Motor neuron (in vitro differentiated cells): ENCODE measurements around the gene MOV10. TPM values are rescaled to one million over a fixed set of nuclear protein-coding genes. Genes with fewer than 3 reads are reported as not detected.
A peak's percentile ranks its signal among the peaks of the same experiment; 100 is the strongest.

Source experiments
- ATAC-seq, 8 experiments: fragments of 200-7000 bp; cut with Tn5 transposase; replicated peaks in 6 of 8; 2 replicates each; pipeline ENCODE4 v1.8.0; 2021; ENCODE audit warnings: mild to moderate bottlenecking in 8 of 8, moderate library complexity in 8 of 8
- H3K27ac ChIP-seq, 2 donors: fragments of 250-450 bp; sonication (Bioruptor Pico); 2 replicates each; pipeline ENCODE4 v1.9.0; 2021; ENCODE audit warnings: antibody characterized with exemption in 2 of 2, mild to moderate bottlenecking in 2 of 2, moderate library complexity in 1 of 2
- H3K4me1 ChIP-seq, 2 donors: fragments of 250-450 bp; sonication (Bioruptor Pico); replicated peaks in 1 of 2; 2 replicates each; pipeline ENCODE4 v1.6.1; 2021; ENCODE audit warnings: antibody characterized with exemption in 2 of 2, mild to moderate bottlenecking in 2 of 2, moderate library complexity in 1 of 2
- H3K4me3 ChIP-seq, 5 donors: fragments of 250-450 bp; sonication (Bioruptor Pico); 2 replicates each; pipeline ENCODE4 v1.9.0; 2021; ENCODE audit warnings: antibody characterized with exemption in 5 of 5, mild to moderate bottlenecking in 5 of 5, moderate library complexity in 4 of 5
- WGBS, 10 experiments: fragments of 450-650 bp; shearing (Covaris generic); methylation state at CpG; one replicate each; pipeline ENCODE4 v1.0.0; 2022; 5-methylcytosine and 5-hydroxymethylcytosine counted together
- in situ Hi-C, 9 experiments: fragments of 400-800 bp; cut with MboI; loops; one replicate each; pipeline ENCODE4 v1.15.0; 2021; ENCODE audit warnings: low sequenced_read_pairs in 9 of 9, low pct_unique_long_range_greater_than_20kb in 2 of 9; ENCODE audit not compliant: unreplicated experiment in 9 of 9
- total RNA-seq, 8 experiments: library from RNA; unstranded; fragments of 300-600 nt; gene quantifications; 2 replicates each; pipeline versions ENCODE4 v1.2.3 to v1.2.4, GENCODE V29; 2022

Gene MOV10
- total RNA-seq, 8 experiments from 2014 or later, result 8.8 to 74.7 (median 28.3) TPM

GRCh38 chr1:112643080-112643479, 31.4 kb upstream of the MOV10 start:
- Histone ChIP-seq H3K27ac (no peak overlapping the region), H3K4me1 (no peaks in the 10 kb centered on the region), H3K4me3 (no peak overlapping the region)
- 80 to 100% (median 96%) methylated on average over 1 to 2 of the region's 2 CpGs for WGBS, 10 experiments
- in situ Hi-C loops, result no loop called here
- no peak for ATAC-seq

GRCh38 chr1:112646225-112646624, 28.2 kb upstream of the MOV10 start:
- Histone ChIP-seq H3K4me3 (no peak overlapping the region), H3K27ac (no peak overlapping the region), H3K4me1 (no peaks in the 10 kb centered on the region)
- WGBS, 10 experiments, result 57 to 100% (median 96%) methylated on average over 1 to 4 of the region's 4 CpGs; no CpG with 5 or more reads in 2 of the 10 experiments
- ATAC-seq, result no peak
- in situ Hi-C loops, result no loop called here

GRCh38 chr1:112651205-112651604, 23.3 kb upstream of the MOV10 start:
- Histone ChIP-seq H3K4me3 (no peak overlapping the region), H3K27ac (no peak overlapping the region), H3K4me1 (no peaks in the 10 kb centered on the region)
- ATAC-seq, result no peak
- WGBS, 10 experiments, result 89 to 100% (median 100%) methylated on average over 1 of the region's 1 CpG; no CpG with 5 or more reads in 3 of the 10 experiments
- in situ Hi-C loops, result no loop called here

GRCh38 chr1:112665857-112666256, 8.6 kb upstream of the MOV10 start:
- Histone ChIP-seq H3K4me1 (no peaks in the 10 kb centered on the region), H3K4me3 (no peak overlapping the region), H3K27ac (no peak overlapping the region)
- WGBS, 10 experiments, result 94 to 100% (median 100%) methylated on average over 2 to 3 of the region's 3 CpGs; no CpG with 5 or more reads in 2 of the 10 experiments
- in situ Hi-C loops, result no loop called here
- ATAC-seq, result no peak

- H3K4me3 ChIP-seq, result no peak overlapping the region
- WGBS, 10 experiments, result 78 to 100% (median 96%) methylated on average over 1 to 2 of the region's 2 CpGs; no CpG with 5 or more reads in 1 of the 10 experiments
- in situ Hi-C loops, result no loop called here
Measured at GRCh38 chr1:112666946-112667345, 7.5 kb upstream of the MOV10 start.

GRCh38 chr1:112672009-112672408, 2.5 kb upstream of the MOV10 start:
- in situ Hi-C loops, result no loop called here
- H3K27ac ChIP-seq, result no peak overlapping the region
- H3K4me3 ChIP-seq, result no peak overlapping the region
- H3K4me1 ChIP-seq, result peaks cover 5 to 19% of the 10 kb centered on the region in 2 donors
- ATAC-seq, result no peak
- WGBS, 10 experiments, result 45 to 100% (median 59%) methylated on average over 1 to 2 of the region's 2 CpGs; no CpG with 5 or more reads in 4 of the 10 experiments

More at GRCh38 chr1:112666946-112667345, 7.5 kb upstream of the MOV10 start:
- Histone ChIP-seq H3K4me1 (no peaks in the 10 kb centered on the region), H3K27ac (no peak overlapping the region)
- ATAC-seq, result no peak

- peaks cover 5 to 19% of the 10 kb centered on the region in 2 donors for H3K4me1 ChIP-seq
- no peak overlapping the region for H3K27ac ChIP-seq
- WGBS, 10 experiments, result 83 to 100% (median 91%) methylated on average over 1 of the region's 1 CpG; no CpG with 5 or more reads in 3 of the 10 experiments
- ATAC-seq, result no peak
- in situ Hi-C loops, result no loop called here
- no peak overlapping the region for H3K4me3 ChIP-seq
Measured at GRCh38 chr1:112672842-112673241, 1.6 kb upstream of the MOV10 start.

- 3 to 80% (median 21%) methylated on average over 1 to 16 of the region's 18 CpGs; no CpG with 5 or more reads in 1 of the 10 experiments for WGBS, 10 experiments
- Histone ChIP-seq H3K4me3 (peak overlapping the region; percentile 47 to 79 (median 61)), H3K4me1 (peaks cover 5 to 19% of the 10 kb centered on the region in 2 donors), H3K27ac (peak overlapping the region in 1 of 2 donors; percentile 85)
- in situ Hi-C loops, result no loop called here
- ATAC-seq, result peak; percentile 7 to 19 (median 12)
Measured at GRCh38 chr1:112673592-112674439, 643 bp upstream of the MOV10 start.

- Histone ChIP-seq H3K27ac (peak overlapping the region in 1 of 2 donors; percentile 85), H3K4me3 (peak overlapping the region; percentile 47 to 79 (median 61)), H3K4me1 (peaks cover 5 to 19% of the 10 kb centered on the region in 2 donors)
- in situ Hi-C loops, result no loop called here
- ATAC-seq, result peak; percentile 52 to 86 (median 82)
- 0 to 7% (median 0%) methylated on average over 2 to 28 of the region's 68 CpGs; no CpG with 5 or more reads in 7 of the 10 experiments for WGBS, 10 experiments
Measured at GRCh38 chr1:112674986-112675727, 698 bp downstream of the MOV10 start.

- Histone ChIP-seq H3K4me3 (peak overlapping the region; percentile 47 to 79 (median 61)), H3K27ac (peak overlapping the region in 1 of 2 donors; percentile 85), H3K4me1 (peaks cover 5 to 19% of the 10 kb centered on the region in 2 donors)
- whole genome bisulfite sequencing, 10 experiments, result 28 to 100% (median 60%) methylated on average over 1 to 7 of the region's 7 CpGs; no CpG with 5 or more reads in 1 of the 10 experiments
- no peak for ATAC-seq
- in situ Hi-C loops, result no loop called here
Measured at GRCh38 chr1:112675728-112676381, 1.4 kb downstream of the MOV10 start.

- no peak overlapping the region for H3K4me3 ChIP-seq
- H3K4me1 ChIP-seq, result peaks cover 5 to 19% of the 10 kb centered on the region in 2 donors
- WGBS, 10 experiments, result 90 to 100% (median 96%) methylated on average over 1 to 3 of the region's 3 CpGs; no CpG with 5 or more reads in 1 of the 10 experiments
- no peak for ATAC-seq
- in situ Hi-C loops, result no loop called here
- H3K27ac ChIP-seq, result no peak overlapping the region
Measured at GRCh38 chr1:112676543-112676942, 2.1 kb downstream of the MOV10 start.

GRCh38 chr1:112677501-112677900, 3.0 kb downstream of the MOV10 start:
- 91 to 100% (median 97%) methylated on average over 1 to 4 of the region's 4 CpGs for WGBS, 10 experiments
- ATAC-seq, result no peak

More at GRCh38 chr1:112677501-112677900, 3.0 kb downstream of the MOV10 start:
- no peak overlapping the region for H3K27ac ChIP-seq
- H3K4me1 ChIP-seq, result peaks cover 5 to 19% of the 10 kb centered on the region in 2 donors
- no peak overlapping the region for H3K4me3 ChIP-seq
- in situ Hi-C loops, result no loop called here
